ENCODE results near the gene UTF1. TPM values are rescaled to one million over a fixed set of nuclear protein-coding genes. Genes with fewer than 3 reads are reported as not detected.

UTF1 gene
- total RNA-seq, 1 donor from 2014 or later = 0.61 TPM

DNA sequence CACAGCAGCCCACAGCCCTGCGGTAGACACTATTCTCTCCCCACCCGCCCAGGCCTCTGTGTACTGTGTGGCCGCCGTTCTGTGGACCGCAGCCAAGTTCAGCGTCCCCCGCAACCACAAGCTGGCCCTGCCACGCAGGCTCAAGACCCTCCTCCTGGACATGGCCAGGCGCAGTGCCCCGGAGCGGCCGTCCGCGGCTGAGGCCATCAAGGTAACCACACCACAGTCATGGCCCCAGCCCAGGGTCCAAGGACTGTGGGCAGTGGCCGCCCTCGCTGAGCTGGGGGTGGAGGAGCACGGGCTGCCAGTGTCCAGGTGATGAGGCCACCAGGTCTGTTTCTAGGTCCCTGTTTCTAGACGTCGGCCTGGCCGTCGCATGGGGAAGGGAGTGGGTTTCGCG lies 34.4 kb upstream of the UTF1 start:
- DNase-seq = no peak
- Mint-ChIP-seq H3K27ac (ENCODE audit: unreplicated experiment) (no peak overlapping the region), H3K27me3 (ENCODE audit: unreplicated experiment) (no peaks in the 10 kb centered on the region), H3K4me1 (ENCODE audit: low read depth, unreplicated experiment) (no peaks in the 10 kb centered on the region), H3K36me3 (ENCODE audit: unreplicated experiment) (peaks cover 15% of the 10 kb centered on the region), H3K4me3 (ENCODE audit: unreplicated experiment) (no peak overlapping the region), H3K9me3 (ENCODE audit: unreplicated experiment) (peaks cover 15% of the 10 kb centered on the region)
- no peak for TF ChIP-seq CTCF (IDR thresholded peaks at IDR 0.05; ENCODE audit: partially characterized antibody, unreplicated experiment)

GRCh38 chr10:133196221-133196915 lies 33.6 kb upstream of the UTF1 start:
- Mint-ChIP-seq H3K27ac (ENCODE audit: unreplicated experiment) (no peak overlapping the region), H3K9me3 (ENCODE audit: unreplicated experiment) (peaks cover 13% of the 10 kb centered on the region), H3K27me3 (ENCODE audit: unreplicated experiment) (no peaks in the 10 kb centered on the region), H3K36me3 (ENCODE audit: unreplicated experiment) (peaks cover 15% of the 10 kb centered on the region), H3K4me1 (ENCODE audit: low read depth, unreplicated experiment) (no peaks in the 10 kb centered on the region), H3K4me3 (ENCODE audit: unreplicated experiment) (no peak overlapping the region)
- peak; percentile 12 for DNase-seq
- no peak for TF ChIP-seq CTCF (IDR thresholded peaks at IDR 0.05; ENCODE audit: partially characterized antibody, unreplicated experiment)

GRCh38 chr10:133196936-133197758 lies 32.9 kb upstream of the UTF1 start:
- Mint-ChIP-seq H3K36me3 (ENCODE audit: unreplicated experiment) (peaks cover 11% of the 10 kb centered on the region), H3K4me1 (ENCODE audit: low read depth, unreplicated experiment) (no peaks in the 10 kb centered on the region), H3K27me3 (ENCODE audit: unreplicated experiment) (no peaks in the 10 kb centered on the region), H3K27ac (ENCODE audit: unreplicated experiment) (no peak overlapping the region), H3K9me3 (ENCODE audit: unreplicated experiment) (peaks cover 10% of the 10 kb centered on the region), H3K4me3 (ENCODE audit: unreplicated experiment) (no peak overlapping the region)
- TF ChIP-seq CTCF (IDR thresholded peaks at IDR 0.05; ENCODE audit: partially characterized antibody, unreplicated experiment) = no peak
- peak; percentile 16 for DNase-seq

DNA sequence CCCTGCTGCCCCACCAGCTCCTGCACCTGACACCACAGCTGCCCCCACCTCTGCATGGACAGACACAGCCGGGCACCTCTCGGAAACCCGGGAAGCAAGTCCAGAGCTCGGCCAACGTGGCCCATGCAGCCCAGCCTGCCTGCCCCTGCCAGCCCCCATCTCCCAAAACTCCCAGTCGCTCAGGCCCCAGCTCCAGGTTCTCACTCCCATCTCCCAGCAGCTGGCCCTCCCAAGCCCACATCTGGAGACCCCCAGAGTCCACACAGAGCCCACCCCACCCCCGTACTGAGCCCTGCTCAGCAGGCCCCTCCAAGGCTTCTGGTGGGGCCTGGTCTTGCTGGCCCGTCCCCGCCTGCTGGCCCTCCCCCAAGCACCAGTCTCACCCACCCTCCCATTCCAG lies 32.2 kb upstream of the UTF1 start:
- Mint-ChIP-seq H3K36me3 (ENCODE audit: unreplicated experiment) (peaks cover 5% of the 10 kb centered on the region), H3K9me3 (ENCODE audit: unreplicated experiment) (peaks cover 7% of the 10 kb centered on the region), H3K27ac (ENCODE audit: unreplicated experiment) (no peak overlapping the region), H3K4me3 (ENCODE audit: unreplicated experiment) (no peak overlapping the region), H3K27me3 (ENCODE audit: unreplicated experiment) (no peaks in the 10 kb centered on the region), H3K4me1 (ENCODE audit: low read depth, unreplicated experiment) (no peaks in the 10 kb centered on the region)
- no peak for TF ChIP-seq CTCF (IDR thresholded peaks at IDR 0.05; ENCODE audit: partially characterized antibody, unreplicated experiment)
- DNase-seq = peak; percentile 4

GRCh38 chr10:133198206-133198605 lies 31.8 kb upstream of the UTF1 start:
- no peaks in the 10 kb centered on the region for H3K27me3 Mint-ChIP-seq (ENCODE audit: unreplicated experiment)
- H3K9me3 Mint-ChIP-seq (ENCODE audit: unreplicated experiment) = peaks cover 7% of the 10 kb centered on the region
- H3K36me3 Mint-ChIP-seq (ENCODE audit: unreplicated experiment) = peaks cover 5% of the 10 kb centered on the region
- H3K4me1 Mint-ChIP-seq (ENCODE audit: low read depth, unreplicated experiment) = no peaks in the 10 kb centered on the region
- no peak for TF ChIP-seq CTCF (IDR thresholded peaks at IDR 0.05; ENCODE audit: partially characterized antibody, unreplicated experiment)
- H3K4me3 Mint-ChIP-seq (ENCODE audit: unreplicated experiment) = no peak overlapping the region
- H3K27ac Mint-ChIP-seq (ENCODE audit: unreplicated experiment) = no peak overlapping the region
- DNase-seq = no peak
